GM04504 (cell line): Measurements from ENCODE around the gene OPN1LW.
"Not testable (repeated sequence)": the region's sequence is repeated elsewhere in the genome, so short reads cannot be mapped to it uniquely, and the experiment has no call there.

Experiments
- DNase-seq: peaks from one replicate; pipeline ENCODE4 v3.0.0-alpha.2; 2012; ENCODE audit warnings: low read depth

The OPN1LW gene

DNA sequence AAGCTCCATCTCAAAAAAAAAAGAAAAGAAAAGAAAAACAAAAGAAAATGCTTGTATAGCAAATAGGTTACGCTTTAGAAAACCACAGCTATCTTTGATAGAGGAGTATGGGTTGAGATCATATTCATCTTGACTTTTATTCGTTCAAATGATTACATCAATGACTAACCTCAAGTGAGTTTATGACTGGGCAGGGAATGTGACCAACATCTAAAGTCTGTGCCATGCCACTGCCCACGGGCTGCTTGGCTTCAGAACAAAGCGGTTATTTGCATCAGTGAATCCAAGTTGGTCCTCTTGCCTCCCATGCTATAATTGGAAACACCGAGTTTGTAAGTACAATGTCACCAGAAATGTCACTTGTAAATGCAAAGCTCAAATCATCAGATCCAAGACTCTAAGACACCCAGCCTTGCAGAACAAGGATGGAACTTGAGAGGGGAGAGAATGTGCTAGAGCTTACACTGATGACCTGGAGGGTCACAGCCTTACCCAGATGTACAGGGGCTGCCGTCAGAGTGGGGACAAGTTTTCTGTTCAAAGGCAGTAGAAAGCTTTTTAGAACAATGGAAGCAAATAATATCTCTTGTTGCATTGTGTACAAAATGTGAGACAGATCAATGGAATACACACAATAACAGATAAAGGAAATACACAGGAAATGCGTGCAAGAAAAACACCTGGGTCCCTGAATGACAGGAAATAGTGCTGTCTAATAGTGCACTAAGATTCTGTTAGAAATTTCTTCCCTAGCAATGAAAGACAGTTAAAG, 8.4 kb upstream of the OPN1LW start:
- DNase-seq: no peak

DNA sequence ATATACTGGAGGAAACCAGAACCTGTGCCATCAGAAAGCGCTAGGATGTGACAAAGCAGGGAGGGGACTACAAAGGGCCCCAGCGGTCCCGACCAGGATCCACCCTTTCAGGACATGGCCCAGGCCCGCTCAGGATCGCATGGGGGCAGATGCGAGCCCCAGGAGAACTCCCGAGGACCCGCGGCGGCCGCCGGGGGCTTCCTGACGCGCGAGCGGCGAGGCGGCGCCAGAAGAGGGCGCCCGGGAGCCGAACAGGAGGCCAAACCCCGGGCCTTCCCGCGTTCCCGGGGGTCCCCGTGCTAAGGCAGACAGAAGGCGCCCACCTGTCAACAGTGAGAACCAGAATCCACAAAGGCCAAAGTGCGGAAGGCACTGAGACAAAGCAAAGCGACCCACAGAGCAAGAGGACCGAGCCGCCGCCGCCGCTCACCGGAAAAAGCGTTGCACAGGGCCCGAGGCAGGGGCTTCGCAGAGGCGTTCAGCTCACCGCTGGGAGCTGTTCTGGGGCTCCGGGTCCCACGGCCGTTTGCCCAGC, 7.3 kb upstream of the OPN1LW start:
- DNase-seq: peak; percentile 3

DNA sequence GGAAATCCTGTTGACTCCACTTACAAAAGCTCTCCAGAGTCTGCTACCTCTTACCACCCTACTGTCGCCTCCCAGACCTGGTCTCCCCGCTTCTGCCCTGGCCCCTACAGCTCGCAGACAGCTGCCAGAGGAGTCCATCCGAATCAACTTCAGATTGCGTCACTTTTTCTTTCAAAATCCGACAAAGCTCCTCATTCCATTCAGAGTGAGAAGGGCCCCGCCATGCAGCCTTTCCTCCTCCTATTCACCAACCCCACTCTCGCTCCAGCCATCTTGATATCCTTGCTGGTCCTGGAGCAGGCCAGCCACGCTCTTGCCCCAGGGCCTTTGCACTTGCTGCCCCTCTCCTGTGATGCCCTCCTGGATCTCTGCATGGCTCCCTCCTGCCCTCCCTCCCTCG, 5.2 kb upstream of the OPN1LW start:
- DNase-seq: no peak

DNA sequence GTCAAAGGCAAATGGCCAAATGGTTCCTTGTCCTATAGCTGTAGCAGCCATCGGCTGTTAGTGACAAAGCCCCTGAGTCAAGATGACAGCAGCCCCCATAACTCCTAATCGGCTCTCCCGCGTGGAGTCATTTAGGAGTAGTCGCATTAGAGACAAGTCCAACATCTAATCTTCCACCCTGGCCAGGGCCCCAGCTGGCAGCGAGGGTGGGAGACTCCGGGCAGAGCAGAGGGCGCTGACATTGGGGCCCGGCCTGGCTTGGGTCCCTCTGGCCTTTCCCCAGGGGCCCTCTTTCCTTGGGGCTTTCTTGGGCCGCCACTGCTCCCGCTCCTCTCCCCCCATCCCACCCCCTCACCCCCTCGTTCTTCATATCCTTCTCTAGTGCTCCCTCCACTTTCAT, 3.8 kb upstream of the OPN1LW start:
- DNase-seq: no peak

DNA sequence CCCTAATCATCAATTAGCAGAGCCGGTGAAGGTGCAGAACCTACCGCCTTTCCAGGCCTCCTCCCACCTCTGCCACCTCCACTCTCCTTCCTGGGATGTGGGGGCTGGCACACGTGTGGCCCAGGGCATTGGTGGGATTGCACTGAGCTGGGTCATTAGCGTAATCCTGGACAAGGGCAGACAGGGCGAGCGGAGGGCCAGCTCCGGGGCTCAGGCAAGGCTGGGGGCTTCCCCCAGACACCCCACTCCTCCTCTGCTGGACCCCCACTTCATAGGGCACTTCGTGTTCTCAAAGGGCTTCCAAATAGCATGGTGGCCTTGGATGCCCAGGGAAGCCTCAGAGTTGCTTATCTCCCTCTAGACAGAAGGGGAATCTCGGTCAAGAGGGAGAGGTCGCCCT, 3.3 kb upstream of the OPN1LW start:
- DNase-seq: no peak

DNA sequence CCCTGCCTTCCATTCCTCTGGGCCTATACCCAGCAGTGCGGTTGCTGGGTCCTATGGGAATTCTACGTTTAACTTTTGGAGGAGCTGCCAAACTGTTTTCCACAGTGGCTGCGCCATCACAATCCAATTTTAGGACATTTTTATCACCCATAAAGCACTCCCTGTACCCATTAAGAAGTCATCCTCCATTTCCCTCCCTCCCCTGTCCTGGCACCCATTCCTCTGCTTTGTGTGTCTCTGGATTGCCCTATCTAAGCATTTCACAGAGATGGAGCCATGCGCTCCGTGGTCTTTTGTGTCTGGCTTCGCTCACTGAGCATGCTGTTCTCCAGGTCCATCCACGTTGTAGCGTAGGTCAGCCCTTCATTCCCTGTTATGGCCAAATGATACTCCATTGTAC, 1.7 kb upstream of the OPN1LW start:
- no peak for DNase-seq

DNA sequence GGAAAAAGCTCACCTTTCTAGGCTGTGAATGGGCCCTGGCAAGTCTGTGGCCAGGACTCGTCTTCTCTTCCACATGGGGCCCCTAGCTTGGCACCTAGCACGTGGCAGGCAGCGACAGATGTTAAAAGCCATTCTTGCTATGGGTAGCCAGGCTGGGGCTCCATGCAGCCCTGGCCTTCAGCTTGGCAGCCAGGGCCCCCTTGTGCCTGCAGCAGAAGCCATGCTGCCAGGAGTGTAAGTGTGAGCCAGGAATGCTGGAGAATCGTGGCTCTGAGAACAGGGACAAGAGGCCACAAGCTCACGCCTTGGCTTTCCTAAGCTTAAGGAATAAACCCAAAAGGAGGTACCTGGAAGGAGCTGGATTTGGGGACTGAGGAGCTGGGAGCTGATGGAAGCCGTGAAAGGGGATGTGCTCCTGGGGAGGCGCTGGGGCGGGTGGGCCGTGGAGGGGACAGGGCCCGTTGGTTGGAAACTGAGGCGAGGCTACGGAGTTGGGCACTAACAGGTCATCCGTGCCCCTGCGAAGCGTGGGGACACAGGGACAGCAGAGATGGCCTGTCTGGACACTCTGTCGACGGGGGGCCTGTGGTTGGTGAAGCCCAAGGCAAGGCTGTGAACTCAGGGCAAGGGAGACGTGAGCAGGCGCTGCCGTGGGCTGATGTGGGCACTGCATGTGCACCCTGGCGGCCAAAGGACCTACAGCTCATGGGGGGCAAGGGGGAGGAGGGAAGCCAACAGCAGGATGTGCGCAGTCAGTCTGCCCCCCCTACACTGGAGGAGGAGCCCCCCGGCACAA, 895 bp upstream of the OPN1LW start:
- DNase-seq: no peak

DNA sequence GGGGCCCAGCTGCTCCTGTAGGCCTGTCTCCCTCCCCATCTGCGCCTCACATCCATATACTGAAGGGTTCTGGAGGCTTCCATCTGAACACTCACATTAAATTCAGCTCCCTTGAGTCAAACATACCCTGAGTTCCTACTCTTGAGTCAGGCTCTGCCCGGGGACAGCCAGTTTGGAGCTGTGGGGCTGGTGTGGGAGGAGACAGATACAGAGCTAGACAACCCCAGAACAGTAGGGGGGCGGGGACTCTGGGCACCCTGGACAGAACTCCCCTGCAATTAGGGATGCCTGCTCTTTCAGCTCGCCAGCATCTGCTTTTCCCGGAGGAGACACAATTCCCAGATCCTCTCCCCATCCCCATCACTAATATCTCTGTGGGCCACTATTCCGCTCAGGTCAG, 7.0 kb downstream of the OPN1LW start:
- DNase-seq: not testable (repeated sequence)

DNA sequence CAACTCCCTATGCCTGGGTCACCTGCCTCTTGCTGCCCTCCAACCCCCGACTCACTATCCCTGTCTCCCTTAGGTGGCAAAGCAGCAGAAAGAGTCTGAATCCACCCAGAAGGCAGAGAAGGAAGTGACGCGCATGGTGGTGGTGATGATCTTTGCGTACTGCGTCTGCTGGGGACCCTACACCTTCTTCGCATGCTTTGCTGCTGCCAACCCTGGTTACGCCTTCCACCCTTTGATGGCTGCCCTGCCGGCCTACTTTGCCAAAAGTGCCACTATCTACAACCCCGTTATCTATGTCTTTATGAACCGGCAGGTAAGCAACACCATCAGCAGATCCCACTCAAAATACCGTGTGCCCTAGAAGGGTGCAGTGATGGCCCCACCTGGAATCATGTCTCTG, 12.2 kb downstream of the OPN1LW start:
- DNase-seq: not testable (repeated sequence)

DNA sequence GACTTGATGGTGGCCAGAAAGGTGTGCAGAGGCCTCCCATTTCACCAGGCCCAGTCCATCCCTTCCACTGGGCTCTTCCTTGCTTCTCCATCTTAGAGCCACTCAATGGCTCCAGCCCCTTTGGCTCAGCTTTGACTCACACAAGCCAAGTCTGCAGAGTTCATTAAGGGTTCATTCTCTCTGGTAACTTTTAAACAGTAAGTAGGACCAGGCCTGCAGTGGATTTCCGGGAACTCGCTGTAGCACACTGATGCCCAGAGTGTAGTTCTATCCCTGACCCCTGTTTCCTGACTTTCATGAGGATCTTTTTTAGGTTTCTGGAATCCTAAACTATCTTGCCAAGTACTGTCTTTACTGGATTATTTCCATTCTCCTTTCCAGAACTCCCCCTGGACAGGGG, 13.2 kb downstream of the OPN1LW start:
- not testable (repeated sequence) for DNase-seq

DNA sequence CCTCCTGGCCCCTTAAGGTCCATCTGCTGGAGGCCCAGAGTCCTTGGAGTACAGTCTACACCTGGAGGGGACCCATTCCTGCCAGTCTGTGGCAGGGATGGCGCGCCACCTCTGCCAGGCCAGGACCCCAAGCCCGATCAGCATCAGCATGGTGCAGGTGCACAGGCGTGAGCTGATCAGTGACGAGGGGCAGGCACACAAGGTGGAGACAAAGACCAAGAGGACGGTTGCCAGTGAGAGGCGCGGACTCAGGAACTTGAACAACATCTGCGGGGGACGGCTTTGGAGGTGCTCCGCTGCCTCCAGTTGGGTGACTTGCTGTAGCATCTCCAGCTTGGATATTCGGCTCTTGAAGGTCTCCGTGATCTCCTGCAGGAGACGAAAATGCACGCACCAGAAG, 15.3 kb downstream of the OPN1LW start:
- DNase-seq: not testable (repeated sequence)

DNA sequence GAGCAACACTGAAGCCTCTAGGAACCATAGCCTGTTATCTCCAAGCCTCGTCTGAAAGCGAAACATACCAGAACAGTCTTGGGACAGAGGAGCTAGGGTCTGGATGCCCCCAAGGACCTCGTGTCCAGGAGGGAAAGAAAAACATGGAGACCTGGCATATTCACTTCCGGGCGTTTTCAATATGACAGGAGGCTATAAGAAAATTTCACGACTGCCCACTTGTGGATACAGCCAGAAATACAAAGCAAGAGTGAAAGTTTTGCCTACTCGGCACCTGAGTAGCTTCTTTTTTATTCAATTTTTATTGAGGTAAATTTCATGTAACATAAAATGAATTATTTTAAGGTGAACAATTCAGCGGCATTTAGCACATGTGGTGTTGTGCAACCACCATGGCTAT, 20.9 kb downstream of the OPN1LW start:
- DNase-seq: not testable (repeated sequence)

DNA sequence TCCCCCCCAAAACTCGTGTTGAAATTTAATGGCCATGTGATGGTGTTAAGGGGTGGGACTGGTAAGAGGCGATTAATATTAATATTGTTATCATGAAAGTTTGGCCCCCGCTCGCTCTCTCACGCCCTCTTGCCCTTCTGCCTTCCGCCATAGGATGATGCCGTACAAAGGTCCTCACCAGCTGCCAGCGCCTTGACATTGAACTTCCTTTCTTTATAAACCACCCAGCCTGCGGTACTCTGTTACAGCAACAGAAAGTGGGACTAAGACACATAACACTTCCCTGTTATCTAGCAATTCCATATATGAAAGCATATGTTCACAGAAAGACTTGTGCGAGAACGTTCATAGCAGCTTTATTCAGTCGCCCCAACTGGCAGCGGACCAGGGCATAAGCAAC, 24.3 kb downstream of the OPN1LW start:
- not testable (repeated sequence) for DNase-seq

DNA sequence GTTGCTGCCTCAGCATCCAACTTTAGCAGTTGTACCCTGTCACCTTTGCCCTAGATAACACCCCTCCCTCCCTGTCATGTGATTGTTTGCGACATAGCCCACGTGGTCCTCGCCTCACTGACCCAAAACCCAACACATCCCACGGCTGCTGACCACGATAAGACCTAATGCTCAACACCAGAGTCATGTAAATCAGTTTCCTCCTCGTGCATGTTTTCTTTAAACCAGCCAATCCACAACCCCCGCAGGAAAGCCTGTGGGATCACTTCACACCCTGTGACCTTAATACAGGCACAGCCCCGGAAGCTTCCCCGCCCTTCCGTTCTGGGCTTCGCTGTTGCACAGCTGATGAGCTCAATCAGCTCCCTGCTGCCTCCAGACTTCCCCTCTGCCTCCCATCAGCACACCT, 28.5 kb downstream of the OPN1LW start:
- not testable (repeated sequence) for DNase-seq

DNA sequence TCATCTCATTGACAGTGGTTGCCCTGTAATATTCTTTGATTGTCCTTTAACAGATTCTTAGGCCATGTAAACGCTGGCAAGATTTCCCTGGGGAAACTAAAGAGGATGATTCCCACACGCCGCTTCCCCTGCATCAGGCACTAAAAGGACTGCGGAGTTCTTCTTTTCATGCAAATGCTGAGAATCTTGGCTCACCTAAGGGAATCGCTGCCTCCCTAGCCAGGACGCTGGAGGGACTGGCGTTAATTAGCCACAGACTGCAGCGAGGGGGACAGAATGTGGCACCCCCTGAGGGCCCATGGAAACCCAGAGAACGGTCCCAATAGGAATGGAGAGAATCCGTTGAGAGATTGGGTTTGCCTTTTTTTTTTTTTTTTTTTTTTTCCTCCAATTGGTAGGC, 30.3 kb downstream of the OPN1LW start:
- not testable (repeated sequence) for DNase-seq

DNA sequence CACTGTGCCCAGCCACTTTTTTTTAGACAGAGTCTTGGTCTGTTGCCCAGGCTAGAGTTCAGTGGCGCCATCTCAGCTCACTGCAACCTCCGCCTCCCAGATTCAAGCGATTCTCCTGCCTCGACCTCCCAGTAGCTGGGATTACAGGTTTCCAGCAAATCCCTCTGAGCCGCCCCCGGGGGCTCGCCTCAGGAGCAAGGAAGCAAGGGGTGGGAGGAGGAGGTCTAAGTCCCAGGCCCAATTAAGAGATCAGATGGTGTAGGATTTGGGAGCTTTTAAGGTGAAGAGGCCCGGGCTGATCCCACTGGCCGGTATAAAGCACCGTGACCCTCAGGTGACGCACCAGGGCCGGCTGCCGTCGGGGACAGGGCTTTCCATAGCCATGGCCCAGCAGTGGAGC, 38.3 kb downstream of the OPN1LW start, which contains the start of gene OPN1MW:
TSS of gene OPN1MW (plus strand) at position 301 of the 400 bp plus-strand sequence. CDS start at position 383, 82 bp downstream.
- DNase-seq: not testable (repeated sequence)

DNA sequence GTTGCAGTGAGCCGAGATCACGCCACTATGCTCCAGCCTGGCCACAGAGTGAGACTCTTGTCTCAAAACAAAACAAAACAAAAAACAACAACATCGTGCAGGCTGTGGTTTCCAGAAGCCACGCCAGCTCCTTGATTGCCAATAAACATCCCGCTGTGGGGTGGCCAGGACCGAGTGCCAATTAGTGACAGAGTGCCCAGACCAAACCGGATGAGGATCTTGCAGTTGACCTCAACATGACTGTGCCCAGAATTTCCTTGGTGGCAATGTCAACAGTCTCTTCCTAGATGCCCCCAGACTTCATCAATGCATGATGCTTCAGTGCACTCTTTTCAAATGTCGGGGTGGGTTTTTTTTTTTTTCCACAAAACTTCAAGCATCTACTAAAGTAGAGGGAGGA, 39.8 kb downstream of the OPN1LW start:
- DNase-seq: not testable (repeated sequence)

DNA sequence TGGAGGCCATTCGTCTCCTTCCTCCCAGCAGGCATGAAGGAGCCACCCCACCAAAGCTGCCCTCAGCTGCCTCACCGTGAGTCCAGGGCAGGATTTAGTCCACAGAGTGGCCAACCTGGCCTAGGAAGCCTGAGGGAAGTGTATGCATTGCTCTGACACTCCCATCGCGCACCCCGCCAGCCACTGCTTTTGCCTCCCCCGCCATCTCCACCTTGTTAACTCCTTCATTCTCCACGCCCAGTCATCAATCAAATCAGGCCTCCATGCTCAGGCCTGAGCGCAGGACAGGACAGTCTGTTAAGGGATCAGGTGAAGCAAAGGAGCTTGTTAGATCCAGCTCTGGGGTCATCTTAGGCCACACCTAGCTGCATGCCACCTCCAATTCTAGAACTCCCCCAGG, 48.8 kb downstream of the OPN1LW start:
- DNase-seq: not testable (repeated sequence)

DNA sequence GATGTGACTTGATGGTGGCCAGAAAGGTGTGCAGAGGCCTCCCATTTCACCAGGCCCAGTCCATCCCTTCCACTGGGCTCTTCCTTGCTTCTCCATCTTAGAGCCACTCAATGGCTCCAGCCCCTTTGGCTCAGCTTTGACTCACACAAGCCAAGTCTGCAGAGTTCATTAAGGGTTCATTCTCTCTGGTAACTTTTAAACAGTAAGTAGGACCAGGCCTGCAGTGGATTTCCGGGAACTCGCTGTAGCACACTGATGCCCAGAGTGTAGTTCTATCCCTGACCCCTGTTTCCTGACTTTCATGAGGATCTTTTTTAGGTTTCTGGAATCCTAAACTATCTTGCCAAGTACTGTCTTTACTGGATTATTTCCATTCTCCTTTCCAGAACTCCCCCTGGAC, 50.3 kb downstream of the OPN1LW start:
- DNase-seq: not testable (repeated sequence)

DNA sequence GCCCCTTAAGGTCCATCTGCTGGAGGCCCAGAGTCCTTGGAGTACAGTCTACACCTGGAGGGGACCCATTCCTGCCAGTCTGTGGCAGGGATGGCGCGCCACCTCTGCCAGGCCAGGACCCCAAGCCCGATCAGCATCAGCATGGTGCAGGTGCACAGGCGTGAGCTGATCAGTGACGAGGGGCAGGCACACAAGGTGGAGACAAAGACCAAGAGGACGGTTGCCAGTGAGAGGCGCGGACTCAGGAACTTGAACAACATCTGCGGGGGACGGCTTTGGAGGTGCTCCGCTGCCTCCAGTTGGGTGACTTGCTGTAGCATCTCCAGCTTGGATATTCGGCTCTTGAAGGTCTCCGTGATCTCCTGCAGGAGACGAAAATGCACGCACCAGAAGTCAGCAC, 52.4 kb downstream of the OPN1LW start:
- not testable (repeated sequence) for DNase-seq
